Muscle of leg (tissue), 11 donors: ENCODE measurements around the gene NOP56. TPM values are rescaled to one million over a fixed set of nuclear protein-coding genes. Genes with fewer than 3 reads are reported as not detected.
"Not testable (repeated sequence)": the region's sequence is repeated elsewhere in the genome, so short reads cannot be mapped to it uniquely, and the experiment has no call there.

Experiments used
- DNase-seq: peaks from one replicate; pipeline ENCODE4 v3.0.0; 2013
- H3K27ac ChIP-seq: one replicate; pipeline ENCODE4 v1.5.1; 2013; ENCODE audit warnings: mild to moderate bottlenecking, low read length, control low read depth
- H3K27me3 ChIP-seq: one replicate; pipeline ENCODE4 v1.6.1; 2013; ENCODE audit warnings: low read length; ENCODE audit not compliant: control insufficient read depth, insufficient read depth
- H3K36me3 ChIP-seq: one replicate; pipeline ENCODE4 v1.6.1; 2013; ENCODE audit warnings: low read length; ENCODE audit not compliant: control insufficient read depth, insufficient read depth
- H3K4me1 ChIP-seq: one replicate; pipeline ENCODE4 v1.6.1; 2013; ENCODE audit warnings: low read length; ENCODE audit not compliant: control insufficient read depth, insufficient read depth
- H3K4me3 ChIP-seq: one replicate; pipeline ENCODE4 v1.5.1; 2013; ENCODE audit warnings: low read length, control low read depth
- H3K9me3 ChIP-seq: replicated peaks from 2 replicates; pipeline ENCODE4 v1.6.1; 2013; ENCODE audit warnings: low read depth, low read length; ENCODE audit not compliant: control insufficient read depth
- WGBS: methylation state at CpG from one replicate; pipeline ENCODE4 v1.1.5; 2013; ENCODE audit warnings: missing lambda C conversion rate; ENCODE audit not compliant: insufficient coverage; 5-methylcytosine and 5-hydroxymethylcytosine counted together
- polyA plus RNA-seq, 8 donors: library from polyadenylated mRNA; unstranded; fragments of 120-200 nt; gene quantifications; one replicate each; pipeline versions ENCODE4 v1.2.1 to v1.2.3, GENCODE V29; 2013; ENCODE audit warnings: inconsistent platforms in 1 of 8, low replicate concordance in 1 of 8; ENCODE audit not compliant: insufficient read length in 8 of 8, insufficient read depth in 1 of 8
- total RNA-seq: library from RNA; stranded (reverse); fragments of 120-200 nt; gene quantifications from one replicate; pipeline ENCODE4 v1.2.4, GENCODE V29; 2013

The NOP56 gene
- total and polyA plus RNA-seq, 9 donors, result 130 to 204 (median 165) TPM

- H3K4me1 ChIP-seq, result peaks cover 8% of the 10 kb centered on the region
- H3K27ac ChIP-seq, result no peak within 1 kb of the TSS
- H3K36me3 ChIP-seq, result no peaks in the 10 kb centered on the region
- WGBS, result 1% methylated on average over 91 of the region's 106 CpGs
- peak within 1 kb of the TSS; percentile 38 for H3K4me3 ChIP-seq
- no peaks in the 10 kb centered on the region for H3K9me3 ChIP-seq
- peak; percentile 65 for DNase-seq
- H3K27me3 ChIP-seq, result peaks cover 82% of the 10 kb centered on the region
Measured at GRCh38 chr20:2692036-2692885, 39.8 kb downstream of the NOP56 start, which contains the start of gene EBF4. Gene EBF4 (plus strand): TSS chr20:2692780. CDS start chr20:2693646, 866 bp downstream.

GRCh38 chr20:2692886-2693285 is 40.5 kb downstream of the NOP56 start:
- Histone ChIP-seq H3K27me3 (peaks cover 76% of the 10 kb centered on the region), H3K27ac (no peak overlapping the region), H3K9me3 (no peaks in the 10 kb centered on the region), H3K4me3 (no peak overlapping the region), H3K4me1 (peaks cover 8% of the 10 kb centered on the region), H3K36me3 (no peaks in the 10 kb centered on the region)
- no peak for DNase-seq
- WGBS, result under 1% methylated on average over 51 of the region's 64 CpGs

GRCh38 chr20:2693286-2694007 is 41.0 kb downstream of the NOP56 start:
- Histone ChIP-seq H3K9me3 (no peaks in the 10 kb centered on the region), H3K4me1 (peaks cover 8% of the 10 kb centered on the region), H3K27ac (no peak overlapping the region), H3K27me3 (peaks cover 70% of the 10 kb centered on the region), H3K4me3 (peak overlapping the region; percentile 13), H3K36me3 (no peaks in the 10 kb centered on the region)
- DNase-seq, result peak; percentile 48
- WGBS, result 1% methylated on average over 89 of the region's 89 CpGs

GRCh38 chr20:2694008-2694471 is 41.6 kb downstream of the NOP56 start:
- Histone ChIP-seq H3K9me3 (no peaks in the 10 kb centered on the region), H3K27ac (no peak overlapping the region), H3K27me3 (peaks cover 70% of the 10 kb centered on the region), H3K4me1 (peaks cover 8% of the 10 kb centered on the region), H3K36me3 (no peaks in the 10 kb centered on the region), H3K4me3 (no peak overlapping the region)
- WGBS, result 2% methylated on average over 16 of the region's 23 CpGs
- DNase-seq, result peak; percentile 46

GRCh38 chr20:2694519-2694918 is 42.1 kb downstream of the NOP56 start:
- H3K27ac ChIP-seq, result no peak overlapping the region
- H3K4me1 ChIP-seq, result peaks cover 8% of the 10 kb centered on the region
- no peak for DNase-seq
- no peaks in the 10 kb centered on the region for H3K9me3 ChIP-seq
- peaks cover 67% of the 10 kb centered on the region for H3K27me3 ChIP-seq
- WGBS, result 10% methylated on average over 2 of the region's 13 CpGs
- H3K36me3 ChIP-seq, result no peaks in the 10 kb centered on the region
- H3K4me3 ChIP-seq, result no peak overlapping the region

GRCh38 chr20:2695206-2695983 is 43.0 kb downstream of the NOP56 start:
- WGBS, result 31% methylated on average over 10 of the region's 13 CpGs
- no peaks in the 10 kb centered on the region for H3K9me3 ChIP-seq
- no peak overlapping the region for H3K27ac ChIP-seq
- no peak overlapping the region for H3K4me3 ChIP-seq
- DNase-seq, result no peak
- H3K4me1 ChIP-seq, result peaks cover 8% of the 10 kb centered on the region
- H3K27me3 ChIP-seq, result peaks cover 60% of the 10 kb centered on the region
- no peaks in the 10 kb centered on the region for H3K36me3 ChIP-seq

- H3K4me3 ChIP-seq, DNase-seq, H3K36me3 ChIP-seq, H3K27ac ChIP-seq, H3K9me3 ChIP-seq, H3K4me1 ChIP-seq: not testable (repeated sequence)
- H3K27me3 ChIP-seq, result peaks cover 60% of the 10 kb centered on the region
- WGBS, result 97% methylated on average over 2 of the region's 12 CpGs
Measured at GRCh38 chr20:2695984-2696525, 43.6 kb downstream of the NOP56 start.

- Histone ChIP-seq H3K9me3 (no peaks in the 10 kb centered on the region), H3K27me3 (peaks cover 60% of the 10 kb centered on the region), H3K36me3 (no peaks in the 10 kb centered on the region), H3K4me1 (peaks cover 8% of the 10 kb centered on the region), H3K4me3 (no peak overlapping the region), H3K27ac (no peak overlapping the region)
- WGBS, result 82% methylated on average over 7 of the region's 9 CpGs
- DNase-seq, result no peak
Measured at GRCh38 chr20:2696646-2697045, 44.2 kb downstream of the NOP56 start.

- Histone ChIP-seq H3K27ac (no peak overlapping the region), H3K36me3 (no peaks in the 10 kb centered on the region), H3K4me3 (no peak overlapping the region), H3K9me3 (no peaks in the 10 kb centered on the region), H3K27me3 (peaks cover 57% of the 10 kb centered on the region), H3K4me1 (peaks cover 2% of the 10 kb centered on the region)
- 11% methylated on average over 3 of the region's 3 CpGs for WGBS
- no peak for DNase-seq
Measured at GRCh38 chr20:2697768-2698167, 45.3 kb downstream of the NOP56 start.
